Measurements from ENCODE around the gene JPT2. TPM values are rescaled to one million over a fixed set of nuclear protein-coding genes. Genes with fewer than 3 reads are reported as not detected.

Gene JPT2
- total and polyA plus RNA-seq, 2 experiments from 2014 or later = 9.2 to 52.0 TPM

DNA sequence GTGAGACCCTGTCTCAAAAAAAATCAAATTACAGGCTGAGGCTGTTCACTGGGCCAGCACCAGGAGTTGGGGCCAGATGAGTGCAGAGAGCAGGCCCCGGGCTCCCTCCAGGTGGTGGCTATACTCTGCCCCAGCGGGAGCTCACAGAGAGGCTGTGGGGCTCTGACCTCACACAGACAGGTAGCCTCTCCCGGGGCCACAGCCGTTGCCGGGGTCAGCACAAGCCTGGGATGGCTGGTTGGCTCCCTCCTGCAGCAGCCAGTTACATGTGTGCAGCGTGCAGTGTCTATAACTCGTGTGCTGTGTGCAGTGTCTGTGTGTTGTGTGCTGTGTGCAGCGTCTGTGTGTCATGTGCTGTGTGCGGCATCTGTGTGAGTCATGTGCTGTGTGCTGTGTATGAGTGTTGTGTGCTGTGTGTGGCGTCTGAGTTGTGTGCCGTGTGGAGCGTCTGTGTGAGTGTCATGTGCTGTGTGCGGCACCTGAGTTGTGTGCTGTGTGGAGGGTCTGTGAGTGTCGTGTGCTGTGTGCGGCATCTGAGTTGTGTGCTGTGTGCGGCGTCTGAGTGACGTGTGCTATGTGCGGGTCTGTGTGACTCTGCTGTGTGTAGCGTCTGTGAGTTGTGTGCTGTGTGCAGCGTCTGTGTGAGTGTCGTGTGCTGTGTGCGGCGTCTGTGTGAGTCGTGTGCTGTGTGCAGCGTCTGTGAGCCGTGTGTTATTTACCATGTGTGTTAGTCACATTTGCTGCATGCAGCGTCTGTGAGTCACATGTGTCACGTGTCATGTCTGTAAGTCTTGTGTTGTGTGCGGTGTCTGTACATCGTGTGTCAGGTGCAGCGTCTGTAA lies 48.8 kb downstream of the JPT2 start:
- peaks cover 32% of the 10 kb centered on the region for H3K79me2 ChIP-seq
- no peak overlapping the region for H3K4me2 ChIP-seq
- H4K20me1 ChIP-seq (ENCODE audit: insufficient read depth, poor library complexity, severe bottlenecking) = peaks cover 13% of the 10 kb centered on the region
- TF ChIP-seq EZH2phosphoT487 (IDR thresholded peaks at IDR 0.05; ENCODE audit: low read depth, severe bottlenecking, unreplicated experiment) (no peak), EZH2 (IDR thresholded peaks at IDR 0.05; ENCODE audit: borderline replicate concordance) (no peak)
- TF ChIP-seq, protein P1, sequence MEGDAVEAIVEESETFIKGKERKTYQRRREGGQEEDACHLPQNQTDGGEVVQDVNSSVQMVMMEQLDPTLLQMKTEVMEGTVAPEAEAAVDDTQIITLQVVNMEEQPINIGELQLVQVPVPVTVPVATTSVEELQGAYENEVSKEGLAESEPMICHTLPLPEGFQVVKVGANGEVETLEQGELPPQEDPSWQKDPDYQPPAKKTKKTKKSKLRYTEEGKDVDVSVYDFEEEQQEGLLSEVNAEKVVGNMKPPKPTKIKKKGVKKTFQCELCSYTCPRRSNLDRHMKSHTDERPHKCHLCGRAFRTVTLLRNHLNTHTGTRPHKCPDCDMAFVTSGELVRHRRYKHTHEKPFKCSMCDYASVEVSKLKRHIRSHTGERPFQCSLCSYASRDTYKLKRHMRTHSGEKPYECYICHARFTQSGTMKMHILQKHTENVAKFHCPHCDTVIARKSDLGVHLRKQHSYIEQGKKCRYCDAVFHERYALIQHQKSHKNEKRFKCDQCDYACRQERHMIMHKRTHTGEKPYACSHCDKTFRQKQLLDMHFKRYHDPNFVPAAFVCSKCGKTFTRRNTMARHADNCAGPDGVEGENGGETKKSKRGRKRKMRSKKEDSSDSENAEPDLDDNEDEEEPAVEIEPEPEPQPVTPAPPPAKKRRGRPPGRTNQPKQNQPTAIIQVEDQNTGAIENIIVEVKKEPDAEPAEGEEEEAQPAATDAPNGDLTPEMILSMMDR (IDR thresholded peaks at IDR 0.05; ENCODE audit: poor library complexity) = no peak
- 96% methylated on average over 32 of the region's 32 CpGs for WGBS (ENCODE audit: low lambda C conversion rate, missing lambda C conversion rate)
- no peak overlapping the region for H2AFZ ChIP-seq
- H3K4me3 ChIP-seq = no peak overlapping the region
- no peaks in the 10 kb centered on the region for H3K27me3 ChIP-seq
- H3K9me2 ChIP-seq (replicated peaks; ENCODE audit: insufficient read depth) = no peaks in the 10 kb centered on the region
- H3K4me1 ChIP-seq (ENCODE audit: insufficient read depth) = peaks cover 1% of the 10 kb centered on the region
- no peak overlapping the region for H3K27ac ChIP-seq
- no peak for DNase-seq (ENCODE audit: low spot score)
- no peaks in the 10 kb centered on the region for H3K36me3 ChIP-seq (replicated peaks; ENCODE audit: insufficient read depth, low read depth)
- no peaks in the 10 kb centered on the region for H3K9me3 ChIP-seq (ENCODE audit: low read depth)

GRCh38 chr16:1727651-1728624 lies 49.9 kb downstream of the JPT2 start:
- TF ChIP-seq EZH2phosphoT487 (IDR thresholded peaks at IDR 0.05; ENCODE audit: low read depth, severe bottlenecking, unreplicated experiment) (no peak), EZH2 (IDR thresholded peaks at IDR 0.05; ENCODE audit: borderline replicate concordance) (no peak)
- TF ChIP-seq, protein P1 (IDR thresholded peaks at IDR 0.05; ENCODE audit: poor library complexity) = no peak
- Histone ChIP-seq H3K36me3 (replicated peaks; ENCODE audit: insufficient read depth, low read depth) (no peaks in the 10 kb centered on the region), H2AFZ (no peak overlapping the region), H3K4me2 (no peak overlapping the region), H3K27me3 (no peaks in the 10 kb centered on the region), H3K9me2 (replicated peaks; ENCODE audit: insufficient read depth) (no peaks in the 10 kb centered on the region), H4K20me1 (ENCODE audit: insufficient read depth, poor library complexity, severe bottlenecking) (peaks cover 13% of the 10 kb centered on the region), H3K27ac (no peak overlapping the region), H3K9me3 (ENCODE audit: low read depth) (no peaks in the 10 kb centered on the region), H3K4me1 (ENCODE audit: insufficient read depth) (no peaks in the 10 kb centered on the region), H3K4me3 (no peak overlapping the region), H3K79me2 (peaks cover 25% of the 10 kb centered on the region)
- no peak for DNase-seq (ENCODE audit: low spot score)
- WGBS (ENCODE audit: low lambda C conversion rate, missing lambda C conversion rate) = 98% methylated on average over 35 of the region's 37 CpGs

- no peak for TF ChIP-seq EZH2phosphoT487 (IDR thresholded peaks at IDR 0.05; ENCODE audit: low read depth, severe bottlenecking, unreplicated experiment)
- TF ChIP-seq, protein P1 (IDR thresholded peaks at IDR 0.05; ENCODE audit: poor library complexity) = no peak
- no peak for TF ChIP-seq EZH2 (IDR thresholded peaks at IDR 0.05; ENCODE audit: borderline replicate concordance)
- Histone ChIP-seq H3K4me1 (ENCODE audit: insufficient read depth) (no peaks in the 10 kb centered on the region), H3K27ac (no peak overlapping the region), H3K9me2 (replicated peaks; ENCODE audit: insufficient read depth) (no peaks in the 10 kb centered on the region), H3K4me3 (no peak overlapping the region), H3K9me3 (ENCODE audit: low read depth) (no peaks in the 10 kb centered on the region), H3K79me2 (peaks cover 17% of the 10 kb centered on the region), H3K27me3 (no peaks in the 10 kb centered on the region), H3K4me2 (no peak overlapping the region), H3K36me3 (replicated peaks; ENCODE audit: insufficient read depth, low read depth) (no peaks in the 10 kb centered on the region), H4K20me1 (ENCODE audit: insufficient read depth, poor library complexity, severe bottlenecking) (peaks cover 7% of the 10 kb centered on the region), H2AFZ (no peak overlapping the region)
- no peak for DNase-seq (ENCODE audit: low spot score)
- 98% methylated on average over 18 of the region's 18 CpGs for WGBS (ENCODE audit: low lambda C conversion rate, missing lambda C conversion rate)
These were observed 50.9 kb downstream of the JPT2 start for GRCh38 chr16:1729026-1729425.

All from hepatocyte (in vitro differentiated cells).